Measurements from ENCODE around the gene SLC13A2.

SLC13A2 gene

DNA sequence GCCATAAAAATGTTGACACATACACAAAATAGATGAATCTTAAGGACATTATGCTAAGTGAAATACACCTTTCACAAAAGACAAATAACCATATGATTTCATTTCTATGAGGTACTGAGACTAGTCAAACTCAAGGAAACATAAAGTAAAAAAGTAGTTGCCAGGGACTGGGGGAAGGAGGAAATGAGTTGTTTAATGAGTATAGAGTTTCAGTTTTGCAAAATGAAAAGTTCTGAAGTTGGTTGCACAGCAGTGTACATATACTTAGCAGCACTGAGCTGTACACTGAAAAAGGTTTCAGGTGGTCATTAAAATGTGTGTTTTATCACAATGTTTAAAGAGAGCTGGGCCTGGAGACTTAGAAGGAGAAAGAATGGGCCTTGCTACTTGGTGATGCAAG, 4.7 kb upstream of the SLC13A2 start:
- no peak for DNase-seq
- in situ Hi-C loops (cut with HindIII; ENCODE audit: low pct_ligation_motif_present, low pct_unique_long_range_greater_than_20kb, low sequenced_read_pairs), result no loop called here

DNA sequence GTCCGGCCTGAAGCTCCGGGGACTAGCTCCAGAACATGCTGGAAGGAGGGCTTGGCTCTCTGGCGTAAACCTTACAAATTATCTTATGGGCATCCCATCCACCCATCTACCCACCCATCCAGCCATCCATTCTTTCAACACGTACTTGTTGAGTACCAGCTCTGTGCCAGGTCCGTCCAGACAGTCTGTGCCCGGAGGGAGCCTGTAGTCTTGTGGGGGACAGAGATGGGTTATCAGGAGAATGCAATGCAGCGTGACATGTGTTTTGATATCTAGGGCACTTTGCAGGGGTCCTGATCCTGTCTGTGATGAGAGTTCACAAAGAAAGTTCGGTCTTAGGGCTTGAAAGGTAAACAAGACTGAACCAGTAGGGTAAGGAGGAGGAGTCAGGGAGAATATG, 4.1 kb upstream of the SLC13A2 start:
- in situ Hi-C loops (cut with HindIII; ENCODE audit: low pct_ligation_motif_present, low pct_unique_long_range_greater_than_20kb, low sequenced_read_pairs), result no loop called here

DNA sequence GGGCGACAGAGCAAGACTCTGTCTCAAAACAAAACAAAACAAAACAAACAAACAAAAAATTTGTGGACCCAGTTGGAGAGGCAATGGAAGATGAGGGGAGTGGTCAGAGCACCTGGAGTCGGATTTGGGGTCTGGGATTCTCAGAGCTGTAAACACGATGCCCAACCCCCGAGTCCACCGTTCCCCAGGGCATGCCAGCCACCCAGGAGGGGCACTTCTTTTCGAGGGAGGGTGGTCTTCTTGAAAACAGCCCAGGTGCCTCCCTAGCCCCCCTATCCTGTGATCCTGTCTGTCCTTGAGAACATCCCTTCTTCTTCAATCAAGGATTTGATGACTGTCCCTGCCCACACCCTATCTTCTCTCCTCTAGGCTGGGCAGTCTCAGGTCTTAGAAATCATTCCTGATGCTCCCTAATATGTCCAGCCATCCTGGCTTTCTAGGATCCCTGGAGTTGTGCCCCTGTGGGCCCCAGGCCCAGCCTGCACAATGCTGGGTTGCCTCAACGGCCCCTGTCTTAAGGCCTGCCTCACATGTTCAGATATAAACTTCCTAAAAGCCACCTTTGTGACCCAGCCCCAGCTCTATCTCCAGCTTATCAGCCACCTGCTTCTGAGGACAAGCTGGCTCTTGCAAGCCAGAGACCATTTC, 3.1 kb upstream of the SLC13A2 start:
- DNase-seq, result no peak
- in situ Hi-C loops (cut with HindIII; ENCODE audit: low pct_ligation_motif_present, low pct_unique_long_range_greater_than_20kb, low sequenced_read_pairs), result no loop called here

More for the DNA sequence above, 4.1 kb upstream of the SLC13A2 start:
- no peak for DNase-seq

DNA sequence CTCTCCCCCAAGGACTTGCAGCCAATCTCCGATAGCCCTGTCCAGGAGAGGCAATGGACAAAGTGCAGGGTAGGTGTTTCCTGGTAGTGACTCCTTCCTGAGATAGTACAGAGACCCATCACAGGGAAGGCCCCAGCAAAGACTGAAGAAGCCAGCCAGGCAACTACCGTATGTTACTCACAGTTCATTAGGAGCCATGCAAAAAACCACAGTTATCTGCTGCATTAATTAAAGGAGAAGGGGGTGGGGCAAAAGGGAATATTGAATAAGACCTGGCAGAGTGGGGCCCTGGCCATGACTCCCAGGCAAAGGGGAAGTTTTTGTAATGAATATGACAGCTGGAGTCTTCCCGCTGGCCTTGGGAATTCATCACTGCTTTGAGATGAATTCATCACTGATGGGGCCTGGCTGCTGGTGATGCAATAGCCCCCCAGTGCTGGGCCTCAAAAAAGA, 2.5 kb upstream of the SLC13A2 start:
- in situ Hi-C loops (cut with HindIII; ENCODE audit: low pct_ligation_motif_present, low pct_unique_long_range_greater_than_20kb, low sequenced_read_pairs), result no loop called here
- no peak for DNase-seq

- in situ Hi-C loops (cut with HindIII; ENCODE audit: low pct_ligation_motif_present, low pct_unique_long_range_greater_than_20kb, low sequenced_read_pairs), result no loop called here
- no peak for DNase-seq
These were observed 1.7 kb upstream of the SLC13A2 start for GRCh38 chr17:28471531-28472342.

GRCh38 chr17:28472871-28473497, 460 bp upstream of the SLC13A2 start:
- in situ Hi-C loops (cut with HindIII; ENCODE audit: low pct_ligation_motif_present, low pct_unique_long_range_greater_than_20kb, low sequenced_read_pairs), result no loop called here

DNA sequence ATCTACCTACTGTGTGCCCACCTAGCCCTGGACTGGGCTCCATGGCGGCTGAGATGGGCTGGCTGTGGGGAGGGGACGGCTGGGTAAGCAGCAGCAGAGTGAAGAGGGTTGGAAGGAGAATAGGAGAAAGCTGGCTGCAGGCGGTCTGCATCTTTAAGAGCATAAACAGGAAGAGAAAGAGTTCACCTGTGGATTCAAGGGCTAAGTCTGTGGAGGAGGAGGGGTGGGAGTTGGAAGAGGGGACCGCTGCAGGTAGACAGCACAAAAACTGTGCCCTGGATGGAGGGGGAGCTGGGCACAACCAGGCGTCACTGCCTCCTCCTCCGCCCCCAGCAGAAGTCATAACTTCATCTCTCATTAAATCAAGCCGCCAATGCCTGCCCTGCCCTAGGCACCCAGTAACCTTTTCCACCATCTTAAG, 677 bp downstream of the SLC13A2 start:
- no peak for DNase-seq
- in situ Hi-C loops (cut with HindIII; ENCODE audit: low pct_ligation_motif_present, low pct_unique_long_range_greater_than_20kb, low sequenced_read_pairs), result no loop called here

More at GRCh38 chr17:28472871-28473497, 460 bp upstream of the SLC13A2 start:
- DNase-seq, result no peak

- in situ Hi-C loops (cut with HindIII; ENCODE audit: low pct_ligation_motif_present, low pct_unique_long_range_greater_than_20kb, low sequenced_read_pairs), result no loop called here
- DNase-seq, result no peak
These were observed 1.9 kb downstream of the SLC13A2 start for GRCh38 chr17:28475151-28475900.

GRCh38 chr17:28476076-28476865, 2.8 kb downstream of the SLC13A2 start:
- no peak for DNase-seq
- in situ Hi-C loops (cut with HindIII; ENCODE audit: low pct_ligation_motif_present, low pct_unique_long_range_greater_than_20kb, low sequenced_read_pairs), result no loop called here

DNA sequence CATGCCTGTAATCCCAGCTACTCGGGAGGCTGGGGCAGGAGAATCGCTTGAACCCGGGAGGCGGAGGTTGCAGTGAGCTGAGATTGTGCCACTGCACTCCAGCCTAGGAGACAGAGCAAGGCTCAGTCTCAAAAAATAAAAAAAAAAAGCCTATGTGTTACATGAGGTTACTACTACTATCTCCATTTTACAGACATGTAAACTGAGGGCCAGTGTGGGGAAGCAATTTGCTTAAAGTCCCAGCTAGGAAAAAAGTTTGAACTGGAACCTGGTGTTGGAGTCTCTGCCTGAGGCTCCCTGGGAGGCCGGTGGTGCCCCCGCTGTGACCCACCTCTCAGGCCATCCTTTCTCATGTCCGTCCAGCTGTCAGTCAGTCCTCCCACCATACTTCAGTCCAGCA, 4.5 kb downstream of the SLC13A2 start:
- no peak for DNase-seq
- in situ Hi-C loops (cut with HindIII; ENCODE audit: low pct_ligation_motif_present, low pct_unique_long_range_greater_than_20kb, low sequenced_read_pairs), result no loop called here

DNA sequence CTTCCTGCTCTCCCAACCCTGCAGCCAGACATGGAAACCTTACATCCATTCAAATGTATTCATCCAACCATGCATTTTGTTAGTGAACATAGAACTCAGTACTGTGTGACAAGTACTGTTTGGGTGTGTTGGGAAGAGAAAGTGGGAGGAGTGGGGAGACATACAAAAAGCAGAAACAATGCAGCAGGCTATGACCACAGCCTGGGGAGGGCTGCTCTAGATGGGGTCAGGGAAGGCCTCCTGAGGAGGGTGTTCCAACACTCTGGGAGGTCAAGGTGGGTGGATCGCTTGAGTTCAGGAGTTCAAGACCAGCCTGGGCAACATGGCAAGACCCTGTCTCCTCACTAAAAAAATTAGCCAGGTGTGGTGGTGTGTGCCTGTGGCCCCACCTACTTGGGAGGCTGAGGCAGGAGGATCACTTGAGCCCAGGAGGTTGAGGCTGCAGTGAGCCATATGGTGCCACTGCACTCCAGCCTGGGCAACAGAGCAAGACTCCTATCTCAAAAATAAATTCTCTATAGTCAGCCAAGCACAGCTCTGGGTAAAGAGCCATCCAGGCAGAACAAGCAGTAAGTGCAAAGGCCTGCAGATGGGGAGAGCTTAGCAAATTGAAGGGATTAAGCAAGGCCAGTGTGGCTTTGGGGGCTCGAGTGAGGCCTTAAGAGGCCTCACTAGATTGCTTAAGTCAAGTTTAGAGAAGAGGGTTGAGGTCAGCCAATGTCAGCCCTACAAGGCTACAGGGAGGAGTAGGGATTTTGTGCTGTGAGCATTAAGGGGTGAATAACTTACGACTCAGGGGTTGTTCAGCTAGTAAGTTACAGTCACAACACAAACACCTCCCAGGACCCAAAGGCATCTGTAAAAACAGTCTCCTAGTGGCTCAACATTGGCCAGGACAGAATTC, 5.5 kb downstream of the SLC13A2 start:
- in situ Hi-C loops (cut with HindIII; ENCODE audit: low pct_ligation_motif_present, low pct_unique_long_range_greater_than_20kb, low sequenced_read_pairs), result no loop called here
- DNase-seq, result peak; percentile 33

DNA sequence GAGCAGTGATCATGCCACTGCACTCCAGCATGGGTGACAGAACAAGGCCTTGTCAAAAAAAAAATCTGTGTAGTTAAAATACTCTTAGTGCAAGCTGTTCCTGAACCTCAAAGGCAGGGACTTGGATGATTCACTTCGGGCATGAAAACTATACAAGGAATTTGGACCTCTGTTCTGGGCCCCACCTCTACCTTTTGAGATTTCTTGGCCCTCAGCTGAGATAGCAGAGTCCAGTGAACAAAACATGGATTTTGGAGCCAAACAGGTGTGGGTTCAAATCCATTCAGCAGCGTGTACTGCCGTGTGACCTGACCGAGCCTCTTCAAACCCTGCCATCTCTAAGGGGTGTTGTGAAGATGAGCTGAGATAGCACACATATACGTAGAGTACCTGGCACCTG, 6.8 kb downstream of the SLC13A2 start:
- DNase-seq, result no peak
- in situ Hi-C loops (cut with HindIII; ENCODE audit: low pct_ligation_motif_present, low pct_unique_long_range_greater_than_20kb, low sequenced_read_pairs), result no loop called here

DNA sequence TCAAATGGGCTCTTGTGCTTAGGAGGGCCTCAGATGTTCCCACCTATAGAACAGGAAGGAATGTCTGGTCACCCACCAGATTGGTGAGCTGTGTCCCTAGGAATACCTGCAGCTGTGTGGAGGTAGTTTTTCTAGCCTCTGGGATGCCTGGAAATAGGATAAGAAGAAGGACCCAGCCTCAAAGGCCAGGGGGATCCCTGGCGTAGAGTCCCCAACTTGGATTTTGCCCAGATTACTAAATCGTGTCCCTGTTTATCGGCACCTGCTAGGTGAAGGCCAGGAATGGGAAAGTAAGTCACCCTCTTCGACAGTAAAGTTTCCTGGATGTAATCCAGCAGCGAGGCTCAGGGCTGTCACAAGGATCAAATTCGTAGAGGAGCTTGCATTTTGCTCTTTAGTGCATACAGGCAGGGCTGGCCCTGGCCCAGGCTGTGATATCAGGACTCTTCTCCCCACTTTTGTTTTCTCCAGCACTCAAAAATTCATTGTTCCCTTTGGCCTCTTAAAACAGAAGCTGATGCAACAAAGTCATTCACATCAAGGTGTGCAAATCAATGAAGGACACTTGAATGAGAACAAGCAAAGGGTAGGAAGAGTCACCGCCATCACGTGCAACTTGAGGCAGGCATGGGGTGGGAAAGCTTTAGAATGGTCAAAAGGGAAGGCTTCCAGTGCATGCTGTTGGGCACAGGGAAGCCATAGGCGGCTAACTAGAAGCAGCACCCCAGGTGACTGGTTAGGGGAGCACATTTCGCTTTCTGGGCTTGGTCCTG, 7.5 kb downstream of the SLC13A2 start:
- no peak for DNase-seq
- in situ Hi-C loops (cut with HindIII; ENCODE audit: low pct_ligation_motif_present, low pct_unique_long_range_greater_than_20kb, low sequenced_read_pairs), result no loop called here

GRCh38 chr17:28482551-28483199, 9.2 kb downstream of the SLC13A2 start:
- in situ Hi-C loops (cut with HindIII; ENCODE audit: low pct_ligation_motif_present, low pct_unique_long_range_greater_than_20kb, low sequenced_read_pairs), result no loop called here
- DNase-seq, result no peak

- DNase-seq, result no peak
- in situ Hi-C loops (cut with HindIII; ENCODE audit: low pct_ligation_motif_present, low pct_unique_long_range_greater_than_20kb, low sequenced_read_pairs), result no loop called here
These were observed 10.9 kb downstream of the SLC13A2 start for GRCh38 chr17:28484296-28484695.

DNA sequence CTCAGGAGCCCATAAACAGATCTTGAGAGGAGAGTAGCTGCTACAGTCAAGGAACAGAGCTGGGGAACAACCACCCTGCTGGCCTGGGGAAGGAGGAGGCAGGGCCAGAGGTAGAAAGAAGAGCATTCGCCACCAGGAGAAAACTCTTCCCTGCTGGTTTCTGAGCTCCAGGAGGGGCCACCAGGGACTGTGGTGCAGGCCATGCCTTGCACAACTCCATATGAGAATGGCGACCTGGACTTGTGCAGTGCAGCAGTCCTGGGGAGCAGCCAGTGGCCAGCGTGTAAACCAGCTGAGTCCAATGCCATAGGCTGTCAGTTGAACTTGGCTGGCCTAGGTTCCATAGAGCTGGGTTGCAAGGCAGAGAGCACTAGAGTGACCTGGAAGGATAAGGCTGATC, 11.6 kb downstream of the SLC13A2 start:
- DNase-seq, result no peak
- in situ Hi-C loops (cut with HindIII; ENCODE audit: low pct_ligation_motif_present, low pct_unique_long_range_greater_than_20kb, low sequenced_read_pairs), result no loop called here
